Suprapubic skin (tissue), 4 donors: ENCODE results near the gene TCF20. TPM values are rescaled to one million over a fixed set of nuclear protein-coding genes. Genes with fewer than 3 reads are reported as not detected.

Experiments
- DNase-seq, 2 donors: peaks; one replicate each; pipeline ENCODE4 v3.0.0-alpha.2; 2019; ENCODE audit warnings: low spot score in 2 of 2
- H3K27ac ChIP-seq: fragments of 200-600 bp; sonication (generic); one replicate; pipeline ENCODE4 v1.5.1; 2019
- H3K27me3 ChIP-seq: fragments of 200-600 bp; sonication (generic); one replicate; pipeline ENCODE4 v1.5.1; 2019
- H3K36me3 ChIP-seq: fragments of 200-600 bp; sonication (generic); one replicate; pipeline ENCODE4 v1.5.1; 2019
- H3K4me1 ChIP-seq: fragments of 200-600 bp; sonication (generic); one replicate; pipeline ENCODE4 v1.5.1; 2019
- H3K4me3 ChIP-seq: fragments of 200-600 bp; sonication (generic); one replicate; pipeline ENCODE4 v1.5.1; 2019; ENCODE audit warnings: mild to moderate bottlenecking
- H3K9me3 ChIP-seq: fragments of 200-600 bp; sonication (generic); one replicate; pipeline ENCODE4 v1.5.1; 2019
- EP300 ChIP-seq: sonication (generic); formaldehyde crosslinking; IDR thresholded peaks from one replicate; pipeline ENCODE4 v1.6.1; 2017; ENCODE audit warnings: antibody characterized with exemption
- POLR2A ChIP-seq, 2 donors: fragments of 450-650 bp; IDR thresholded peaks; one replicate each; pipeline ENCODE4 v1.6.1; 2017; ENCODE audit warnings: antibody characterized with exemption in 2 of 2, mild to moderate bottlenecking in 2 of 2, moderate library complexity in 2 of 2
- POLR2AphosphoS5 ChIP-seq, 3 donors: sonication (generic); formaldehyde crosslinking; IDR thresholded peaks; one replicate each; pipeline ENCODE4 v1.6.1; 2017; ENCODE audit warnings: antibody characterized with exemption in 3 of 3
- WGBS: methylation state at CpG from one replicate; pipeline ENCODE4 v1.1.5; 2018; 5-methylcytosine and 5-hydroxymethylcytosine counted together
- total RNA-seq, 4 donors: library from RNA; depleted of rRNA; stranded (reverse); fragments of >200 nt; gene quantifications; one replicate each; pipeline ENCODE4 v1.1.0, GENCODE V29; 2016
- TF ChIP-seq, protein P1 (sequence below), 2 donors: fragments of 200-600 bp in 1 of 2; fragments of 450-650 bp in 1 of 2; sonication (generic) in 1 of 2; IDR thresholded peaks; one replicate each; pipeline ENCODE4 v1.5.1; 2016 to 2019; ENCODE audit warnings: antibody characterized with exemption in 2 of 2, mild to moderate bottlenecking in 1 of 2, moderate library complexity in 1 of 2

TCF20 gene
- total RNA-seq, 4 donors from 2014 or later: 56.4 to 72.8 (median 68.4) TPM

DNA sequence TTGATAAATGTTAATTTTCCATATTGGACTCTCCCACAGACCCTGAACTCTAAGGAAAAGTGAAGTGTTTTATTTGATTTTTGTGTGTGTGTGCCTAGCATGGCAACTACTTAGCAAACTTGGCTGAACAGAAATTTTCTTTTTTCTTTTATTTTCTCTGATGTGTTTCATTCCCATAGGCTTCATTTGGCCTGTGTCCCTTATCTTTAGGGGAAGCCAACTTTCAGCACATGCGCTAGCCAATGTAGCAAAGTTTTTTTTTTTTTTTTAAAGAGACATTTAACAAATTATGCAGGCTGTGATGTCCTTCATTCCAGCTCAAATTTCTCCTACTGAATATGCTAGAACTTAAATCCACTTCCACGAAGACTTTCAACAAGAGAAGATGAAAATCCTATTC, 14.2 kb downstream of the TCF20 start:
- 70% methylated on average over 2 of the region's 2 CpGs for WGBS
- H3K9me3 ChIP-seq: no peaks in the 10 kb centered on the region
- H3K27ac ChIP-seq: no peak overlapping the region
- no peaks in the 10 kb centered on the region for H3K36me3 ChIP-seq
- TF ChIP-seq POLR2A (IDR thresholded peaks at IDR 0.05): no peak
- TF ChIP-seq, protein P1, sequence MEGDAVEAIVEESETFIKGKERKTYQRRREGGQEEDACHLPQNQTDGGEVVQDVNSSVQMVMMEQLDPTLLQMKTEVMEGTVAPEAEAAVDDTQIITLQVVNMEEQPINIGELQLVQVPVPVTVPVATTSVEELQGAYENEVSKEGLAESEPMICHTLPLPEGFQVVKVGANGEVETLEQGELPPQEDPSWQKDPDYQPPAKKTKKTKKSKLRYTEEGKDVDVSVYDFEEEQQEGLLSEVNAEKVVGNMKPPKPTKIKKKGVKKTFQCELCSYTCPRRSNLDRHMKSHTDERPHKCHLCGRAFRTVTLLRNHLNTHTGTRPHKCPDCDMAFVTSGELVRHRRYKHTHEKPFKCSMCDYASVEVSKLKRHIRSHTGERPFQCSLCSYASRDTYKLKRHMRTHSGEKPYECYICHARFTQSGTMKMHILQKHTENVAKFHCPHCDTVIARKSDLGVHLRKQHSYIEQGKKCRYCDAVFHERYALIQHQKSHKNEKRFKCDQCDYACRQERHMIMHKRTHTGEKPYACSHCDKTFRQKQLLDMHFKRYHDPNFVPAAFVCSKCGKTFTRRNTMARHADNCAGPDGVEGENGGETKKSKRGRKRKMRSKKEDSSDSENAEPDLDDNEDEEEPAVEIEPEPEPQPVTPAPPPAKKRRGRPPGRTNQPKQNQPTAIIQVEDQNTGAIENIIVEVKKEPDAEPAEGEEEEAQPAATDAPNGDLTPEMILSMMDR (IDR thresholded peaks at IDR 0.05): no peak
- no peak for TF ChIP-seq POLR2AphosphoS5 (IDR thresholded peaks at IDR 0.05)
- no peak for TF ChIP-seq EP300
- no peak for DNase-seq
- H3K4me3 ChIP-seq: no peak overlapping the region
- no peaks in the 10 kb centered on the region for H3K27me3 ChIP-seq
- peaks cover 8% of the 10 kb centered on the region for H3K4me1 ChIP-seq

DNA sequence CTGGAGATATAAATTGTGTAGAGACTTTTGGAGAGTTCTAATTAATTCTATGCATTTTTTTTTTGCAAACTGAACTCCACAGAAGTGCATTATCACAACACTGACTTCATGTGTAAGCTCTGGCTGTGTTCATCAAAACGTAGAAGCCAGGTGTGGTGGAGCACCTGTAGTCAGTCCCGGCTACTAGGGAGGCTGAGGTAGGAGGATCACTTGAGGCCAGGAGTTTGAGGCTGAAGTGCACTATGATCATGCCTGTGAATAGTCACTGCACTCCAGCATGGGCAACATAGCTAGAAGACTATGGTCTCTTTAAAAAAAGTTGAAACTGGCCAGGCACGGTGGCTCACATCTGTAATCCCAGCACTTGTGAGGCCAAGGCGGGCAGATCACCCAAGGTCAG, 20.6 kb downstream of the TCF20 start:
- H3K27ac ChIP-seq: no peak overlapping the region
- H3K36me3 ChIP-seq: no peaks in the 10 kb centered on the region
- no peak overlapping the region for H3K4me3 ChIP-seq
- TF ChIP-seq EP300: no peak
- TF ChIP-seq POLR2AphosphoS5 (IDR thresholded peaks at IDR 0.05): no peak
- no peak for TF ChIP-seq POLR2A (IDR thresholded peaks at IDR 0.05)
- WGBS: 95% methylated on average over 4 of the region's 4 CpGs
- H3K4me1 ChIP-seq: peaks cover 22% of the 10 kb centered on the region
- H3K9me3 ChIP-seq: no peaks in the 10 kb centered on the region
- H3K27me3 ChIP-seq: no peaks in the 10 kb centered on the region
- no peak for DNase-seq

DNA sequence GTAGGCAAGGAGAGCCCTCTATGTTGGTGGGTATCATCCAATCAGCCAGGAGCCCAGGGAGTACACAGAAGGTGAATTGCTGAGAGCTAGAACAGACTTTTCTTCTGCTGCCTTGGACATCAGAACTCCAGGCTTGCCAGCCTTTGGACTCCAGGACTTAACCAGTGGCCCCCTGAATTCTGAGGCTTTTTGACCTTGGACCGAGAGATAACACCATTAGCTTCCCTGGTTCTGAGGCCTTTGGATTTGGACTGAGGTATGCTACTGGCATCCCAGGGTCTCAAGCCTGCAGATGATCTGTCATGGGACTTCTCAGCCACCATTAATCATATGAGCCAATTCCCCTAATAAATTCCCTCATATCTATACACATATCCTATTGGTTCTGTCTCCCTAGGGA, 21.5 kb downstream of the TCF20 start:
- H3K9me3 ChIP-seq: no peaks in the 10 kb centered on the region
- DNase-seq: no peak
- H3K36me3 ChIP-seq: no peaks in the 10 kb centered on the region
- H3K4me3 ChIP-seq: no peak overlapping the region
- H3K27ac ChIP-seq: no peak overlapping the region
- WGBS: 73% methylated on average over 1 of the region's 1 CpG
- no peaks in the 10 kb centered on the region for H3K27me3 ChIP-seq
- peaks cover 22% of the 10 kb centered on the region for H3K4me1 ChIP-seq
- no peak for TF ChIP-seq POLR2A (IDR thresholded peaks at IDR 0.05)
- TF ChIP-seq, protein P1 (IDR thresholded peaks at IDR 0.05): no peak
- TF ChIP-seq POLR2AphosphoS5 (IDR thresholded peaks at IDR 0.05): no peak
- no peak for TF ChIP-seq EP300

DNA sequence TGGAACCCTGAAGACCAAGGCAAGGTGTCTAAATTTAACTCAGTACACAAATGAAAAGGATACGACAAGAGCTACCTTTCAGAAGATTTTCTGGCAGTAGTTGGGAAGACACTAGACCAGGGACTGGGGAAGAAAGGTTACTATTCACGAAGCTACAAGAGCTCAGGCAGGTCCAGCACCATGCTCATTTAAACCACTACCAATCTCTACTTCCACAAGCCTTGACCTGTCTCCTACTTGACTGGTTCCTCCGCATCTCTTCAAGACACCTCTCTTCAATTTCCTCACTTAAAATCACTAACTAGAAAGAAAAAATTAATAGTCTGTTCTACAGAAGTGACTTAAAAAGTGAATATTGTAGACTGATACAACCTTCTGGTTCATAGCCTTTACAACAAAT, 22.9 kb downstream of the TCF20 start:
- no peak for TF ChIP-seq EP300
- DNase-seq: no peak
- H3K9me3 ChIP-seq: no peaks in the 10 kb centered on the region
- H3K27me3 ChIP-seq: no peaks in the 10 kb centered on the region
- no peak overlapping the region for H3K4me3 ChIP-seq
- H3K4me1 ChIP-seq: peaks cover 22% of the 10 kb centered on the region
- 72% methylated on average over 3 of the region's 3 CpGs for WGBS
- no peaks in the 10 kb centered on the region for H3K36me3 ChIP-seq
- no peak overlapping the region for H3K27ac ChIP-seq

DNA sequence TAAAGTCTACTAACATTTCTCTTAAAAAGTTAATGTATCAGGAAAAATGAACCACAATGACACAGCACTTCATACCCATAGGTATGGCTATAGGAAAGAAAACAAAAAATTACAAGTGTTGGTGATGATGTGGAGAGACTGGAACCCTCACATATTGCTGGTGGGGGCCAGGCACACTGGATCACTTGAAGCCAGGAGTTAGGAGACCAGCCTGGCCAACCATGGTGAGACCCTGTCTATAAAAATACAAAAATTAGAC, 26.7 kb downstream of the TCF20 start:
- H3K27ac ChIP-seq: no peak overlapping the region
- H3K9me3 ChIP-seq: no peaks in the 10 kb centered on the region
- H3K27me3 ChIP-seq: no peaks in the 10 kb centered on the region
- no peak overlapping the region for H3K4me3 ChIP-seq
- no peak for DNase-seq
- TF ChIP-seq POLR2A (IDR thresholded peaks at IDR 0.05) (no peak), POLR2AphosphoS5 (IDR thresholded peaks at IDR 0.05) (no peak), EP300 (no peak)
- TF ChIP-seq, protein P1 (IDR thresholded peaks at IDR 0.05): no peak
- peaks cover 19% of the 10 kb centered on the region for H3K4me1 ChIP-seq
- no peaks in the 10 kb centered on the region for H3K36me3 ChIP-seq

DNA sequence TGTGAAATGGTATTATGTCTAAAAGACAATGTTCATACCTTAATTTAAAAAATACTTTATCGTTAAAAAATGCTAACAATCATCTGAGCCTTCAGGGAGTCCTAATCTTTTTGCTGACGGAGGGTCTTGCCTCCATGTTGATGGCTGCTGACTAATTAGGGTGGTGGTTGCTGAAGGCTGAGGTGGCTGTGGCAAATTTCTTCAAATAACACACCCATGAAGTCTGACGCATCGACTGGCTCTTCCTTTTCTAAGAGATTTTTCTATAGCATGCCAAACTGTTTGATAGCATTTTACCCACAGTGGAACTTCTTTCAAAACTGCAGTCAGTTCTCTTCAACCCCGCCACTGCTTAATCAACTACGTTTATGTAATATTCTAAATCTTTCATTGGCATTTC, 33.6 kb downstream of the TCF20 start:
- H3K4me1 ChIP-seq: peaks cover 3% of the 10 kb centered on the region
- no peak for DNase-seq
- no peaks in the 10 kb centered on the region for H3K36me3 ChIP-seq
- H3K27me3 ChIP-seq: no peaks in the 10 kb centered on the region
- no peak for TF ChIP-seq EP300
- TF ChIP-seq, protein P1 (IDR thresholded peaks at IDR 0.05): no peak
- no peak for TF ChIP-seq POLR2A (IDR thresholded peaks at IDR 0.05)
- no peak for TF ChIP-seq POLR2AphosphoS5 (IDR thresholded peaks at IDR 0.05)
- H3K27ac ChIP-seq: no peak overlapping the region
- 87% methylated on average over 6 of the region's 6 CpGs for WGBS
- no peak overlapping the region for H3K4me3 ChIP-seq
- no peaks in the 10 kb centered on the region for H3K9me3 ChIP-seq
